HEK293T (cell line): Measurements from ENCODE around the gene PRKCA.

Experiments used
- FOXA1 ChIP-seq: fragments of 450-650 bp; IDR thresholded peaks from 2 replicates; pipeline ENCODE4 v1.6.1; 2016; ENCODE audit warnings: mild to moderate bottlenecking
- FOXM1 ChIP-seq: fragments of 450-650 bp; IDR thresholded peaks from 2 replicates; pipeline ENCODE4 v1.6.1; 2017; ENCODE audit warnings: mild to moderate bottlenecking, borderline replicate concordance
- PKNOX1 ChIP-seq: fragments of 450-650 bp; IDR thresholded peaks from 2 replicates; pipeline ENCODE4 v1.6.1; 2016
- TARDBP ChIP-seq: fragments of 450-650 bp; IDR thresholded peaks from 2 replicates; pipeline ENCODE4 v1.6.1; 2016

DNA sequence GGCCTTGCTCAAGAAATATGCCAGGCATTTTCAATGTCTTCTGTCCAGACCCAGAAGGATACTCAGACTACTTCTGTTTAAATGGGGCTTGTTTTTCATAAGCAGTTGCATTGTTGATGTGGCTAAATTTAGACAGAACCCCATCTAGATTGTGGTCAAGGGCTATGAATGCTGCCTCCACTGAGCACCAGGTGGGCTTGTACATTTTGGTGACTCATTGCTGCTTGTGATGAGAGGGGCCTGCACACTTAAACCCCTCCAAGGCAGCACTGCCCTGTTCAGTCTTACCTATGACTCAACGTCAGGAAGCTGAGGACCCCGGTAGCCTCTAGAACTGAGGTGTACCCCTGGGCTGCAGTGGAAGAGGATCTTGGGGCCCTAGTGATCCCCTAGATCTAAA, 144.0 kb downstream of the PRKCA start:
- TF ChIP-seq TARDBP, result no peak
- TF ChIP-seq PKNOX1, result no peak
- TF ChIP-seq FOXA1, result no peak
- no peak for TF ChIP-seq FOXM1
